Activated B cell treated with CpG ODN at 0.5 μM for 24 hours (primary cell): Measurements from ENCODE around the gene DYNC1I1. TPM values are rescaled to one million over a fixed set of nuclear protein-coding genes. Genes with fewer than 3 reads are reported as not detected.

Experiments used
- ATAC-seq: fragments of 200-7000 bp; cut with Tn5 transposase; one replicate; pipeline ENCODE4 v1.10.0; 2021; ENCODE audit warnings: low read depth, mild to moderate bottlenecking, moderate library complexity
- CTCF ChIA-PET: fragments of 350-600 bp; sonication (Branson Sonifier 250); formaldehyde crosslinking; loops from one replicate; lab custom pipeline; 2021; ENCODE audit warnings: antibody characterized with exemption; lab: Charles Lee
- POLR2A ChIA-PET: fragments of 350-600 bp; sonication (Branson Sonifier 250); formaldehyde crosslinking; loops from one replicate; lab custom pipeline; 2021; ENCODE audit warnings: antibody characterized with exemption; lab: Charles Lee
- DNase-seq: peaks from one replicate; pipeline ENCODE4 v3.0.0; 2022
- H3K27ac Mint-ChIP-seq: one replicate; pipeline ENCODE4 v1.8.0; 2020; ENCODE audit warnings: mixed read lengths
- H3K27me3 Mint-ChIP-seq: one replicate; pipeline ENCODE4 v1.8.0; 2021; ENCODE audit warnings: mixed read lengths
- H3K36me3 Mint-ChIP-seq: one replicate; pipeline ENCODE4 v1.8.0; 2021; ENCODE audit warnings: low read depth, mixed read lengths
- H3K4me1 Mint-ChIP-seq: one replicate; pipeline ENCODE4 v1.8.0; 2021; ENCODE audit warnings: mixed read lengths
- H3K4me3 Mint-ChIP-seq: one replicate; pipeline ENCODE4 v1.8.0; 2020; ENCODE audit warnings: mild to moderate bottlenecking, mixed read lengths
- H3K9me3 Mint-ChIP-seq: one replicate; pipeline ENCODE4 v1.8.0; 2020; ENCODE audit warnings: mixed read lengths
- CTCF ChIP-seq: fragments of 200-600 bp; IDR thresholded peaks from one replicate; pipeline ENCODE4 v1.8.0; 2022; ENCODE audit warnings: antibody characterized with exemption, mild to moderate bottlenecking
- intact Hi-C: fragments of 100-400 bp; cut with micrococcal nuclease; formaldehyde crosslinking; loops from one replicate; pipeline ENCODE4 v1.15.1; 2024
- total RNA-seq: library from RNA; stranded (reverse); gene quantifications from 2 replicates; pipeline ENCODE4 v1.2.3, GENCODE V29; 2022

The DYNC1I1 gene
- total RNA-seq, 1 donor from 2014 or later = not detected

DNA sequence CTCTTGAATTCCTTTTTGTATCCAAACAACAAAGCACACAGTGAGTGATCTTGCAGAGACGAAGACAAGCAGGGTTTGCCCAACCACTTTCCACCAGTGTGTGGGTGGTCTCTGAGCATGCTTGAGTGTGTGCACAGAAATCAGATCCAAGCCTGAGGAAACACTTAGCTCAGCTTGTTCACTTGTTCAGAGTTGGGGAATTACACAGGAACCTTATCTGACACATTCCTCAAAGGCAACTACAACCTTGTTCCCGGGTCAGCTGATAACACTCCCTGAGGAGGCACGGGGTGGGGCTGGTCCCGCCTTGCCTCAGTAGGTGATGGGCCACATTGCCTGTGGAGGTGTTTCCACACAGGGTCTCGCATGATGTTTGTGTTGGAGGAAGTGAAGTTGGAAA, 216.9 kb downstream of the DYNC1I1 start:
- intact Hi-C loops = no loop called here

DNA sequence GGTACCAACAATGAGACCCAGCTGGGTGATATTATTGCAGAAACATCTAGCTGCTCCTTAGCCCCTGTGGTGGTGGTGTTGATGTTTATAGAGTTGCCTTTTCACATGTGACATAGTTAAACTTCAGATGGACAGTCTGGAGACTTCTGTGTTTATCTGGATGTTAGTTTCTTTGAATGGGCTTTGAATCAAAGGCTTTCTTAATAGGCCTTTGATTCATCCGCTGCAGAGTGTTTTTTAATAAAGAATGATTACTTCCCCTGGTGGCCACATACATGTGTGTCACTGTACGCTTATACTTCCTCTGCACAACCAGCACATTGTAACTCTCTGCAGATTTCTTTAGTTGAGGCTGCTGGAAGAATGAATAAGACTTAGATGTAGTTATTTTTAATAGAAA, 221.0 kb downstream of the DYNC1I1 start:
- ATAC-seq (no peak), DNase-seq (no peak)
- Mint-ChIP-seq H3K27ac (no peak overlapping the region), H3K9me3 (no peaks in the 10 kb centered on the region), H3K4me3 (no peak overlapping the region), H3K36me3 (no peaks in the 10 kb centered on the region), H3K27me3 (no peaks in the 10 kb centered on the region), H3K4me1 (no peaks in the 10 kb centered on the region)
- CTCF ChIA-PET = interaction anchor here (0.9 kb wide), 1 partner anchor 77 kb away, joined by 3 read pairs; no protein-coding TSS in a partner anchor
- POLR2A ChIA-PET = no interaction called here
- TF ChIP-seq CTCF = no peak
- intact Hi-C loops = no loop called here

More for the DNA sequence above, 216.9 kb downstream of the DYNC1I1 start:
- Mint-ChIP-seq H3K9me3 (no peaks in the 10 kb centered on the region), H3K4me3 (no peak overlapping the region), H3K27me3 (peaks cover 2% of the 10 kb centered on the region), H3K4me1 (no peaks in the 10 kb centered on the region), H3K27ac (no peak overlapping the region), H3K36me3 (no peaks in the 10 kb centered on the region)
- no peak for TF ChIP-seq CTCF
- ChIA-PET POLR2A (no interaction called here), CTCF (no interaction called here)
- ATAC-seq (no peak), DNase-seq (no peak)

GRCh38 chr7:95996174-95996573, 223.8 kb downstream of the DYNC1I1 start:
- no peak for TF ChIP-seq CTCF
- ChIA-PET CTCF (no interaction called here), POLR2A (no interaction called here)
- Mint-ChIP-seq H3K4me3 (no peak overlapping the region), H3K36me3 (no peaks in the 10 kb centered on the region), H3K9me3 (no peaks in the 10 kb centered on the region), H3K27ac (no peak overlapping the region), H3K27me3 (no peaks in the 10 kb centered on the region), H3K4me1 (no peaks in the 10 kb centered on the region)
- ATAC-seq (no peak), DNase-seq (no peak)
- intact Hi-C loops = no loop called here

GRCh38 chr7:95996886-95997285, 224.5 kb downstream of the DYNC1I1 start:
- Mint-ChIP-seq H3K27me3 (no peaks in the 10 kb centered on the region), H3K9me3 (no peaks in the 10 kb centered on the region), H3K36me3 (no peaks in the 10 kb centered on the region), H3K4me3 (no peak overlapping the region), H3K27ac (no peak overlapping the region), H3K4me1 (no peaks in the 10 kb centered on the region)
- ATAC-seq (no peak), DNase-seq (no peak)
- POLR2A ChIA-PET = no interaction called here
- CTCF ChIA-PET = no interaction called here
- intact Hi-C loops = no loop called here
- TF ChIP-seq CTCF = no peak

- ChIA-PET CTCF (no interaction called here), POLR2A (no interaction called here)
- no peak for TF ChIP-seq CTCF
- Mint-ChIP-seq H3K9me3 (no peaks in the 10 kb centered on the region), H3K36me3 (no peaks in the 10 kb centered on the region), H3K27me3 (no peaks in the 10 kb centered on the region), H3K27ac (no peak overlapping the region), H3K4me1 (no peaks in the 10 kb centered on the region), H3K4me3 (no peak overlapping the region)
- DNase-seq (no peak), ATAC-seq (no peak)
- intact Hi-C loops = no loop called here
Observed at GRCh38 chr7:95997632-95998031, 225.3 kb downstream of the DYNC1I1 start.
